Endodermal cell (in vitro differentiated cells): ENCODE results near the gene SNRNP40. TPM values are rescaled to one million over a fixed set of nuclear protein-coding genes. Genes with fewer than 3 reads are reported as not detected.
"Not testable (repeated sequence)": the region's sequence is repeated elsewhere in the genome, so short reads cannot be mapped to it uniquely, and the experiment has no call there.

Experiments
- DNase-seq: peaks from one replicate; pipeline ENCODE4 v3.0.0-alpha.2; 2017
- H3K27ac ChIP-seq: 2 replicates; pipeline ENCODE4 v1.5.1; 2013; ENCODE audit warnings: mild to moderate bottlenecking, low read depth, low read length, moderate library complexity
- H3K27me3 ChIP-seq: 2 replicates; pipeline ENCODE4 v1.6.1; 2013; ENCODE audit warnings: mild to moderate bottlenecking, low read length, moderate library complexity; ENCODE audit not compliant: insufficient read depth, control insufficient read depth, poor library complexity, severe bottlenecking
- H3K36me3 ChIP-seq: 2 replicates; pipeline ENCODE4 v1.7.0; 2013; ENCODE audit warnings: mild to moderate bottlenecking, low read length, moderate library complexity; ENCODE audit not compliant: control insufficient read depth, insufficient read depth
- H3K4me1 ChIP-seq: one replicate; pipeline ENCODE4 v1.7.0; 2013; ENCODE audit warnings: low read length; ENCODE audit not compliant: control insufficient read depth, insufficient read depth
- H3K4me3 ChIP-seq: 2 replicates; pipeline ENCODE4 v1.5.1; 2013; ENCODE audit warnings: mild to moderate bottlenecking, low read length, moderate library complexity
- H3K9ac ChIP-seq: 2 replicates; pipeline ENCODE4 v1.6.1; 2013; ENCODE audit warnings: mild to moderate bottlenecking, low read length, moderate library complexity; ENCODE audit not compliant: poor library complexity, severe bottlenecking; ENCODE audit errors: extremely low read depth
- H3K9me3 ChIP-seq: 2 replicates; pipeline ENCODE4 v1.6.1; 2013; ENCODE audit warnings: mild to moderate bottlenecking, low read length, moderate library complexity; ENCODE audit not compliant: control insufficient read depth
- H3K27ac Mint-ChIP-seq: 2 replicates; pipeline ENCODE4 v1.8.0; 2020; ENCODE audit warnings: mixed read lengths
- H3K27me3 Mint-ChIP-seq: 2 replicates; pipeline ENCODE4 v1.8.0; 2021; ENCODE audit warnings: mild to moderate bottlenecking, mixed read lengths; ENCODE audit not compliant: insufficient read depth
- H3K36me3 Mint-ChIP-seq: 2 replicates; pipeline ENCODE4 v1.8.0; 2020; ENCODE audit warnings: low read depth, mixed read lengths
- H3K4me1 Mint-ChIP-seq: 2 replicates; pipeline ENCODE4 v1.8.0; 2020; ENCODE audit warnings: mixed read lengths
- H3K4me3 Mint-ChIP-seq: 2 replicates; pipeline ENCODE4 v1.8.0; 2020; ENCODE audit warnings: mild to moderate bottlenecking, moderate library complexity, mixed read lengths
- H3K9me3 Mint-ChIP-seq: 2 replicates; pipeline ENCODE4 v1.8.0; 2020; ENCODE audit warnings: mild to moderate bottlenecking, mixed read lengths
- CTCF ChIP-seq: fragments of 200-600 bp; sonication (generic); conservative IDR thresholded peaks from 2 replicates; pipeline ENCODE4 v1.5.0; 2021; ENCODE audit warnings: antibody characterized with exemption, mild to moderate bottlenecking
- WGBS, 2 experiments: methylation state at CpG; one replicate each; pipeline versions ENCODE4 v1.1.5 to v1.1.7; 2013; ENCODE audit warnings: missing lambda C conversion rate in 2 of 2, mixed read lengths in 1 of 2; ENCODE audit not compliant: insufficient coverage in 1 of 2, insufficient read length in 1 of 2; 5-methylcytosine and 5-hydroxymethylcytosine counted together
- total RNA-seq, 2 donors: library from RNA; stranded (reverse); fragmentation: NEBNext Ultra II Directional in 1 of 2; extraction: Animal tissue kit (Norgen Biotek cat#: 25700) in 1 of 2; gene quantifications; 2 replicates in 1 of 2; 3 replicates in 1 of 2; pipeline ENCODE4 v1.2.1, GENCODE V29; 2021

The SNRNP40 gene
- total RNA-seq, 2 donors from 2014 or later, result 98.6 to 141 TPM

- 18 to 47% methylated on average over 7 to 17 of the region's 17 CpGs for WGBS, 2 experiments
- peaks cover 36% of the 10 kb centered on the region for H3K36me3 ChIP-seq
- peak overlapping the region; percentile 71 for H3K27ac ChIP-seq
- H3K27me3 ChIP-seq, result no peaks in the 10 kb centered on the region
- H3K36me3 Mint-ChIP-seq, result peaks cover 40% of the 10 kb centered on the region
- H3K4me3 Mint-ChIP-seq, result no peak overlapping the region
- H3K9ac ChIP-seq, result peak overlapping the region; percentile 95
- DNase-seq, result no peak
- H3K27ac Mint-ChIP-seq, result peak overlapping the region; percentile 70
- peak overlapping the region; percentile 99 for H3K4me3 ChIP-seq
- no peaks in the 10 kb centered on the region for H3K9me3 ChIP-seq
- H3K27me3 Mint-ChIP-seq, result no peaks in the 10 kb centered on the region
- H3K4me1 Mint-ChIP-seq, result peaks cover 11% of the 10 kb centered on the region
- no peak for TF ChIP-seq CTCF
- H3K4me1 ChIP-seq, result peaks cover 2% of the 10 kb centered on the region
- no peaks in the 10 kb centered on the region for H3K9me3 Mint-ChIP-seq
Observed at GRCh38 chr1:31295874-31296485, 608 bp downstream of the SNRNP40 start.

- H3K36me3 Mint-ChIP-seq, result peaks cover 84% of the 10 kb centered on the region
- H3K4me1 Mint-ChIP-seq, result no peaks in the 10 kb centered on the region
- no peaks in the 10 kb centered on the region for H3K9me3 ChIP-seq
- no peaks in the 10 kb centered on the region for H3K27me3 ChIP-seq
- no peak overlapping the region for H3K4me3 ChIP-seq
- H3K27me3 Mint-ChIP-seq, result no peaks in the 10 kb centered on the region
- no peak overlapping the region for H3K4me3 Mint-ChIP-seq
- peaks cover 81% of the 10 kb centered on the region for H3K36me3 ChIP-seq
- H3K27ac ChIP-seq, result no peak overlapping the region
- DNase-seq, result no peak
- no peak for TF ChIP-seq CTCF
- no peaks in the 10 kb centered on the region for H3K9me3 Mint-ChIP-seq
- 92 to 100% methylated on average over 2 of the region's 4 CpGs for WGBS, 2 experiments
- no peak overlapping the region for H3K27ac Mint-ChIP-seq
- no peak overlapping the region for H3K9ac ChIP-seq
- H3K4me1 ChIP-seq, result no peaks in the 10 kb centered on the region
Observed at GRCh38 chr1:31289021-31289420, 7.6 kb downstream of the SNRNP40 start.

DNA sequence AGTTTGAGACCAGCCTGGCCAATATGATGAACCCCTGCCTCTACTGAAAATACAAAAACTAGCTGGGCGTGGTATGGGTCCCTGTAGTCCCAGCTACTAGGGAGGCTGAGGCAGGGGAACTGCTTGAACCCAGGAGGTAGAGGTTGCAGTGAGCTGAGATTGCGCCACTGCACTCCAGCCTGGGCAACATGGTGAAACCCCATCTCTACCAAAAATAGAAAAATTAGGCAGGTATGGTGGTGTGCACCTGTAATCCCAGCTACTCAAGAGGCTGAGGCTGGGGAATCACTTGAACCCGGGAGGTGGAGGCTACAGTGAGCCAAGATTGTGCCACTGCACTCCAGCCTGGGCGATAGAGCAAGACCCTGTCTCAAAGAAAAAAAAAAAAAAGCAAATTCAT, 8.8 kb downstream of the SNRNP40 start:
- H3K4me1 ChIP-seq, H3K4me3 Mint-ChIP-seq, H3K9me3 ChIP-seq, DNase-seq, H3K27me3 Mint-ChIP-seq, H3K4me1 Mint-ChIP-seq, H3K27me3 ChIP-seq, H3K9me3 Mint-ChIP-seq, H3K27ac ChIP-seq, H3K27ac Mint-ChIP-seq, H3K4me3 ChIP-seq, H3K9ac ChIP-seq: not testable (repeated sequence)
- H3K36me3 ChIP-seq, result peaks cover 81% of the 10 kb centered on the region
- 90 to 94% methylated on average over 2 to 4 of the region's 4 CpGs for WGBS, 2 experiments
- H3K36me3 Mint-ChIP-seq, result peaks cover 87% of the 10 kb centered on the region

DNA sequence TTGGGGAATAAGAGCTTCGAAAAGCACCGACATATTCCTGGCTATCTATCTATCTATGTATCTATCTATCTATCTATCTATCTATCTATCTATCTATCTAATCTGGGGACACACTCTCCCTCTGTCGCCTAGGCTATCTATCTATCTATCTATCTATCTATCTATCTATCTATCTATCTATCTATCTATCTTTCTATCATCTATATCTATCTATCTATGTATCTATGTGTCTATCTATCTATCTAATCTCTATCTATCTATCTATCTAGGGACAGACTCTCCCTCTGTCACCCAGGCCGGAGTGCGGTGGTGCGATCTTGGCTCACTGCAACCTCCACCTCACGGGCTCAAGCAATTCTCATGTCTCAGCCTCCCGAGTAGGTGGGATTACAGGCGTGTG, 14.2 kb downstream of the SNRNP40 start:
- not testable (repeated sequence) for H3K9me3 Mint-ChIP-seq, H3K27ac Mint-ChIP-seq, H3K4me3 ChIP-seq, H3K4me1 Mint-ChIP-seq, H3K27me3 ChIP-seq, H3K9me3 ChIP-seq, H3K27me3 Mint-ChIP-seq, DNase-seq, H3K4me3 Mint-ChIP-seq, H3K9ac ChIP-seq, H3K4me1 ChIP-seq, H3K27ac ChIP-seq
- 91 to 98% methylated on average over 6 to 9 of the region's 9 CpGs for WGBS, 2 experiments
- peaks cover 88% of the 10 kb centered on the region for H3K36me3 ChIP-seq
- peaks cover 82% of the 10 kb centered on the region for H3K36me3 Mint-ChIP-seq
